Astrocyte of the cerebellum (primary cell): Measurements from ENCODE around the gene UBE2E1.

ENCODE experiments used
- DNase-seq: peaks from one replicate; pipeline ENCODE4 v3.0.0-alpha.2; 2011; ENCODE audit warnings: low read depth
- H3K4me3 ChIP-seq: 2 replicates; pipeline ENCODE4 v1.5.1; 2011; ENCODE audit warnings: mild to moderate bottlenecking, low read depth, low read length, moderate library complexity
- in situ Hi-C: cut with HindIII; loops from 2 replicates; pipeline ENCODE4 v1.10.0; 2017; ENCODE audit warnings: low sequenced_read_pairs
- TF ChIP-seq, protein P1 (sequence below): IDR thresholded peaks from 2 replicates; pipeline ENCODE4 v1.5.1; 2012; ENCODE audit warnings: low read length, low read depth, moderate library complexity, mild to moderate bottlenecking; ENCODE audit errors: missing control alignments

The UBE2E1 gene

DNA sequence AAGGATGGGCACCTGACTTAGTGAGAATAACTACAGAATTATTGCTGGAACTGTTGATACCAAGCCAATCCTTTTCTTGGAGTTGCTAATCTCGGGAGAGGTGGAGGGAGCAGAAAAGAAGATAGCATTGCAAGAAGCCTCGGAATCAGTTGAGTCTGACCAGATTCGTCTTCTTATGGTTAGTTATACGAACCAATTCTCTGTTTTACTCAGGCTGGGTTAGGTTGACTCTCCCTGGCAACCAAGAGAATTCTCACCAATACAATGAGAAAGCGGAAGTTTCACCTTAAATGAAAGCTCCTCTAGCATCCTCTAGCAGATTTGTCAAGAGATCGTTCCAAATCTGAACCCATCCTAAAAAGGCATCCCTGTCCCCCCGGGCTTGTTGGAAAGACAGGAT lies 43.5 kb upstream of the UBE2E1 start:
- no peak overlapping the region for H3K4me3 ChIP-seq
- in situ Hi-C loops = no loop called here
- no peak for DNase-seq
- TF ChIP-seq, protein P1, sequence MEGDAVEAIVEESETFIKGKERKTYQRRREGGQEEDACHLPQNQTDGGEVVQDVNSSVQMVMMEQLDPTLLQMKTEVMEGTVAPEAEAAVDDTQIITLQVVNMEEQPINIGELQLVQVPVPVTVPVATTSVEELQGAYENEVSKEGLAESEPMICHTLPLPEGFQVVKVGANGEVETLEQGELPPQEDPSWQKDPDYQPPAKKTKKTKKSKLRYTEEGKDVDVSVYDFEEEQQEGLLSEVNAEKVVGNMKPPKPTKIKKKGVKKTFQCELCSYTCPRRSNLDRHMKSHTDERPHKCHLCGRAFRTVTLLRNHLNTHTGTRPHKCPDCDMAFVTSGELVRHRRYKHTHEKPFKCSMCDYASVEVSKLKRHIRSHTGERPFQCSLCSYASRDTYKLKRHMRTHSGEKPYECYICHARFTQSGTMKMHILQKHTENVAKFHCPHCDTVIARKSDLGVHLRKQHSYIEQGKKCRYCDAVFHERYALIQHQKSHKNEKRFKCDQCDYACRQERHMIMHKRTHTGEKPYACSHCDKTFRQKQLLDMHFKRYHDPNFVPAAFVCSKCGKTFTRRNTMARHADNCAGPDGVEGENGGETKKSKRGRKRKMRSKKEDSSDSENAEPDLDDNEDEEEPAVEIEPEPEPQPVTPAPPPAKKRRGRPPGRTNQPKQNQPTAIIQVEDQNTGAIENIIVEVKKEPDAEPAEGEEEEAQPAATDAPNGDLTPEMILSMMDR = no peak

DNA sequence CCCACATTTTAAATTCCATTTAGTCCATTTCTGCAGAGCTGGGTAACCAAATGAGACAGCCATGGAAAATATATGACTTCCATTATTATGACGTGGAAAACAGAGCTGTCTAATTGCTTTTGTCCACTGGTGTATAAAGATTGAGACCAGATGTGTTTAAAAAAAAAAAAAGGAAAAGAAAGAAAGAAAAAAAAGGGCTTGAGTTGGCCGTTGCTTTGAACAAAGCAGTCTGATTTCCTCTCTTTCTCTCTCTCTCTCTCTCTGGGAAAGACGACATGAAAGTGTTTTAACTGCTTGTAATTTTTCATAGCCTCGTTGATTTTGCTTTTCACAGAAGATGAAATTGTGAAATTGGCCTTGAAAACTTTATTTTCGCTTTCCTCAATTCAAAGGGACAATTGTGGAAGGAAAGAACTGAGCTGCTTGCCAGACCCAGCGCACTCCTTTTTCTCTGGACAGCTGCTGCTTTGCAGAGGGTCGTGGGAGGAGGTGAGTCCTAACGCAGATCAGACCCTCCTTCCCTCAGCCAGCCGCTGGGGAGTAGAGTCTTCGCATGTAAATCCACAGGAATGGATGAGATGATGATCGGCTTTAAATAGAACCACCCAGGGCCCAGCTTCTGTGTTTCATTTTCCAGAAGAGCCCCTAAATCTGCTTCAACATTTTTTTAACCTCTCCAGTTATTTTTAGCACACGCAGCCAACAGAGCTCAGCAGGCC lies 42.8 kb upstream of the UBE2E1 start:
- in situ Hi-C loops = no loop called here
- TF ChIP-seq, protein P1 = no peak
- DNase-seq = peak; percentile 31
- H3K4me3 ChIP-seq = no peak overlapping the region

DNA sequence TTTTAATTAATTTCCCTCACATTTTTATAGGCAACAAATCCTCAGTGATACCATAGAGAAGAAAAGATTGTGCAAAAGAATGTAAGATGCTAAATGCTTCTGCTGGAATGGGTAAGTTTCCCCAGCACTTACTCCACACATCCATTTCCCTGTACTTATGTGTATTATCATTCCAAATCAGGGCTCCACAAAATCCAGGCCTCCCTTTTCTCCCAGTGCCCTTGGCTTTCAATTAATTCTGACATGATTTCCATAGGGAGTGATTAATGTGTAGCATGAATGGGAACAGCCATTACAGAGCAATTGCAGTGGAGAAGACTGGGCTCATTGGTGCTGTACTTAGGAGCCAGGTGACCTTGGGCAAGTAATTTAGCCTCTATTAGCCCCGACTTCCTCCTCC lies 41.3 kb upstream of the UBE2E1 start:
- DNase-seq = no peak
- no peak overlapping the region for H3K4me3 ChIP-seq
- in situ Hi-C loops = no loop called here
- TF ChIP-seq, protein P1 = no peak

DNA sequence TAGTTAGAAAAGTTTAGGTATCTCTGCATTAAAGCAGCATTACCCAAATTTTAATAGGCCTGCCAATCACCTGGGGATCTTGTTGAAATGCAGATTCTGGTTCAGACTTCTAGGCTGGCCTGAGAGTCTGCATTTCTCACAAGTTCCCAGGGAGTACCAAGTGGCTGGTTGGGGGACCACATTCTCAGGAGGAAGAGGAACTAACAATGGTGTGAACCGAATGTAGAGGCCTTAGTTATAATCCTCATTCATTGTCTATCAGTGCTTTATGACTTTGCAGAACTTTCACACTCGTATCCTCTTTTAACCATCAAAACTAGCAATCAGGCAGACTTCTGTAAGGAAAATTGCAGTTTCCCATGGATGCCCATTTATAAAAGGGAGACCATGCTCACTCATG lies 38.2 kb upstream of the UBE2E1 start:
- TF ChIP-seq, protein P1 = no peak
- in situ Hi-C loops = no loop called here
- no peak for DNase-seq
- H3K4me3 ChIP-seq = no peak overlapping the region

DNA sequence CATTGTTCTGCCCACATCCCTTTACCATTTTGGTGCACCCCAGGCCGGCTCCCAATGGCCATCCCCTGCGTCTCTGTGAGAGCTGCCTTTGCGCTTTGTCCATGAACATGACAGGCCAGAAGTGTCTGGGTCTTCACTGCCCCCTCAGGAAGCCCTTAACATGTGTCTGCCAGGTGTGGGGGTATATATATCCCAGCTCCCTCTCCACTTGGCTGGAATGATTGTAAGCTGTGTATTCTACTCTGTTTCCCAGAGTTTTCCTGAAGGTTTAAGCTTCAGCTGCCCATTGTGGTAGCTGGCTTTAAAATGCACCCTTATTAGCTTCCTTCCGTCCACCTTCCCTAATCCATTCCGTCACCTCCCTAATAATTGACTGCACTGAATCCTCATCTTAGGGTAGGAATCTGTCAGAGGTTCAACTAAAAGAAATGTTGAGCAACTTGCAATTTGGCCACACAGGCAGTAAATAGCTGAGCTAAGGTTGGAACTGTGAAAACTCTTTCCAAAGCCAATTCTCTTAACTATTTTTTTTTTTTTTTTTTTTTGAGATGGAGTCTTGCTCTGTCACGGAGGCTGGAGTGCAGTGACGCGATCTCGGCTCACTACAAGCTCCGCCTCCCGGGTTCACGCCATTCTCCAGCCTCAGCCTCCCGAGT lies 30.4 kb upstream of the UBE2E1 start:
- in situ Hi-C loops = no loop called here
- no peak for DNase-seq
- H3K4me3 ChIP-seq = no peak overlapping the region
- TF ChIP-seq, protein P1 = no peak

DNA sequence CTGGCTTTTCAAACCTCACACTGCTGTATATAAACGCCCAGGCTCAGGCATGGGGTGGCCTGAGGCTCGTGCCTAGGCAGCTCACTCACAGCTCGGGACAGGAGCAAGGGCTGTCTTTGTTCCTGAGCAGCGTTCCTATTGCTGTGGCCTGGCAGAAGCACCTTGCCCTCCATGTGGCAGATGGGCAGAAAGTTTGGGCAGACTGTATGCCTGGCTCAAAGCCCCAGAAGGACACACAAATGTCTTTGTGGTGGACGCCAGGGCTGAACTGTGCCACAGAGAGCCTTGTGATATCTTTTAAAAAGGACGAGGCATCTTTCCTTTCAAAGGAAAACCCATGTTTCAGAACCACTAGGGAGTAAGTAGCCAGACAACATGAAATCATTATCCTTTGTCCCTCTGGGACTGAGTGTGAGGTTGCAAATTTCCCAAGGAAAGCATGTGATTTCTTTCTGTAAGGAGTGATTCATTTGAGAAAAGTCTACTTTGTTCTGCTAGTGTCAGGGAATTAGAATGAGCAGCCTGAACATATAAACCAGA lies 29.3 kb upstream of the UBE2E1 start:
- H3K4me3 ChIP-seq = no peak overlapping the region
- in situ Hi-C loops = no loop called here
- TF ChIP-seq, protein P1 = no peak
- peak; percentile 57 for DNase-seq
